Measurements from ENCODE around the gene CDC42SE1. TPM values are rescaled to one million over a fixed set of nuclear protein-coding genes. Genes with fewer than 3 reads are reported as not detected.

Gene CDC42SE1
- total RNA-seq, 3 donors from 2014 or later, result 69.2 to 78.5 (median 73.5) TPM

DNA sequence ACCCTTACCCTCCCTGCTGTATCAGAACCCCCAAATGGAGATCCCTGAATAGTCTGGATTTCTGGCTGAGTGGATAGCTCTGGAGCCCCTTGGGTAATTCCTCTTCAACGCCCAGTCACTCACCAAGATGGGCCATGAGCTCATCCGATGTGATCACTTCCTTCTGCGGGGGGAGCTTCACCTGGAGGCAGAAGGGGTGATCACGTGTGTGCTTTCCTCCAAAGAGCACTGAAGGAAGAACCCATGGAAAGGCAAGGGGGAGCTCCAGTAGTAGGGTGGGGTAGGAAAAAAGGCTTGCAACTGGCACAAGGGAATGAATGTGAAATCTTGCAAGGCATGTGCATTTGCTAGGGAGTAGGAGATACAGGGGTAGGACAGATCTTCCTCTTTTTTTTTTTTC, 57.8 kb downstream of the CDC42SE1 start:
- H3K36me3 ChIP-seq (ENCODE audit: low read depth), result peaks cover 9% of the 10 kb centered on the region
- H3K4me1 ChIP-seq (ENCODE audit: low read depth), result peaks cover 21% of the 10 kb centered on the region

More for the DNA sequence above, 57.8 kb downstream of the CDC42SE1 start:
- H3K9me3 ChIP-seq, result no peaks in the 10 kb centered on the region
- ATAC-seq (no peak), DNase-seq (no peak)
- H3K4me3 ChIP-seq, result no peak overlapping the region
- TF ChIP-seq, protein P1, sequence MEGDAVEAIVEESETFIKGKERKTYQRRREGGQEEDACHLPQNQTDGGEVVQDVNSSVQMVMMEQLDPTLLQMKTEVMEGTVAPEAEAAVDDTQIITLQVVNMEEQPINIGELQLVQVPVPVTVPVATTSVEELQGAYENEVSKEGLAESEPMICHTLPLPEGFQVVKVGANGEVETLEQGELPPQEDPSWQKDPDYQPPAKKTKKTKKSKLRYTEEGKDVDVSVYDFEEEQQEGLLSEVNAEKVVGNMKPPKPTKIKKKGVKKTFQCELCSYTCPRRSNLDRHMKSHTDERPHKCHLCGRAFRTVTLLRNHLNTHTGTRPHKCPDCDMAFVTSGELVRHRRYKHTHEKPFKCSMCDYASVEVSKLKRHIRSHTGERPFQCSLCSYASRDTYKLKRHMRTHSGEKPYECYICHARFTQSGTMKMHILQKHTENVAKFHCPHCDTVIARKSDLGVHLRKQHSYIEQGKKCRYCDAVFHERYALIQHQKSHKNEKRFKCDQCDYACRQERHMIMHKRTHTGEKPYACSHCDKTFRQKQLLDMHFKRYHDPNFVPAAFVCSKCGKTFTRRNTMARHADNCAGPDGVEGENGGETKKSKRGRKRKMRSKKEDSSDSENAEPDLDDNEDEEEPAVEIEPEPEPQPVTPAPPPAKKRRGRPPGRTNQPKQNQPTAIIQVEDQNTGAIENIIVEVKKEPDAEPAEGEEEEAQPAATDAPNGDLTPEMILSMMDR (IDR thresholded peaks at IDR 0.05), result no peak
- intact Hi-C loops (cut with DNase I, micrococcal nuclease), result loop anchor here in 1 of 2 donors (10.0 kb wide), 1 partner anchor 53 kb away; the partner anchor contains the start of gene CDC42SE1

Other genes with a start within 250 kb of the CDC42SE1 start
- 10 to 100 TPM; 42.1 to 54.6 (median 42.7) TPM for gene ARNT, start 183.0 kb downstream of the CDC42SE1 start, total RNA-seq
- not detected for gene CTXND2, start 172.5 kb downstream of the CDC42SE1 start, total RNA-seq
- 10 to 100 TPM; 35.4 to 49.4 (median 42.8) TPM for gene SETDB1, start 133.3 kb downstream of the CDC42SE1 start, total RNA-seq
- 100 to 1,000 TPM; 142 to 209 (median 186) TPM for gene CERS2, start 84.8 kb downstream of the CDC42SE1 start, total RNA-seq
- not detected for gene ANXA9, start 77.3 kb downstream of the CDC42SE1 start, total RNA-seq
- gene MINDY1, start 52.7 kb downstream of the CDC42SE1 start, total RNA-seq, result 10 to 100 TPM; 44.5 to 52.0 (median 51.8) TPM
- 10 to 100 TPM; 21.3 to 27.5 (median 23.3) TPM for gene PRUNE1, start 51.2 kb downstream of the CDC42SE1 start, total RNA-seq
- gene BNIPL, start 23.0 kb downstream of the CDC42SE1 start, total RNA-seq, result 1 to 10 TPM in 1 of 3 donors, under 1 TPM in 2; 0.41 to 1.1 (median 0.63) TPM
- 1 to 10 TPM; 1.3 to 4.0 (median 1.3) TPM for gene C1orf56, start 11.9 kb downstream of the CDC42SE1 start, total RNA-seq
- gene MLLT11, start 775 bp upstream of the CDC42SE1 start, total RNA-seq, result 1 to 10 TPM in 1 of 3 donors, under 1 TPM in 2; 0.09 to 5.4 (median 0.65) TPM
- 10 to 100 TPM; 15.1 to 18.7 (median 18.6) TPM for gene GABPB2, start 11.1 kb upstream of the CDC42SE1 start, total RNA-seq
- gene SEMA6C, start 87.0 kb upstream of the CDC42SE1 start, total RNA-seq, result 1 to 10 TPM; 1.9 to 9.3 (median 4.3) TPM
- gene TNFAIP8L2, start 97.0 kb upstream of the CDC42SE1 start, total RNA-seq, result 1 to 10 TPM; 1.3 to 2.8 (median 2.5) TPM
- 10 to 100 TPM in 2 of 3 donors, 1 to 10 TPM in 1; 7.6 to 14.0 (median 10.0) TPM for gene LYSMD1, start 106.3 kb upstream of the CDC42SE1 start, total RNA-seq
- 10 to 100 TPM; 27.9 to 37.8 (median 28.1) TPM for gene SCNM1, start 106.5 kb upstream of the CDC42SE1 start, total RNA-seq
- gene TMOD4, start 116.4 kb upstream of the CDC42SE1 start, total RNA-seq, result 1 to 10 TPM in 2 of 3 donors, not detected in 1; 1.0 to 2.5 TPM
- 10 to 100 TPM; 32.1 to 56.5 (median 35.3) TPM for gene VPS72, start 130.6 kb upstream of the CDC42SE1 start, total RNA-seq
- 10 to 100 TPM; 38.4 to 47.5 (median 39.2) TPM for gene PIP5K1A, start 138.9 kb upstream of the CDC42SE1 start, total RNA-seq
- 100 to 1,000 TPM in 1 of 3 donors, 10 to 100 TPM in 2; 90.2 to 150 (median 95.1) TPM for gene PSMD4, start 195.1 kb upstream of the CDC42SE1 start, total RNA-seq
- gene ZNF687, start 222.7 kb upstream of the CDC42SE1 start, total RNA-seq, result 10 to 100 TPM; 22.6 to 31.8 (median 29.7) TPM